HG03575 (cell line): Measurements from ENCODE around the gene PRIM2.
"Not testable (repeated sequence)": the region's sequence is repeated elsewhere in the genome, so short reads cannot be mapped to it uniquely, and the experiment has no call there.

Experiments
- ATAC-seq: cut with Tn5 transposase; IDR thresholded peaks from one replicate; pipeline ENCODE4 v1.9.1; 2021; ENCODE audit not compliant: unreplicated experiment, insufficient number of reproducible peaks, low FRiP score; ENCODE audit errors: extremely low read depth

PRIM2 gene

DNA sequence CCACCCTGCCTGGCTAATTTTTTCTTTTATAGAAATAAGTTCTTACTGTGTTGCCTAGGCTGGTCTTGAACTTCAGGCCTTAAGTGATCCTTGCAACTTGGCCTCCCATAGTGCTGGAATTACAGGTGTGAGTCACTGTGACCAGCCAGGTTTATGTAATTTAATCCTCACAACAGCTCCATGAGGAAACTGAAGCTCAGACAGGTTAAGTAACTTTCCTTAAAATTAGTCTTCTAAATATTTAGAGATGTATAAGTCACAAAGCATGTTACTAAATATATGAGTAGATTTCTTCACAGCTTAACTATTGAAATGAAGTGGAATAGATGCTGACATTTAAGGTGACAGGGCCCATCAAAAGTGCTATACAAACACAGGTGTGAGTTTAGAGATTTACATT lies 30.2 kb downstream of the PRIM2 start:
- not testable (repeated sequence) for ATAC-seq

DNA sequence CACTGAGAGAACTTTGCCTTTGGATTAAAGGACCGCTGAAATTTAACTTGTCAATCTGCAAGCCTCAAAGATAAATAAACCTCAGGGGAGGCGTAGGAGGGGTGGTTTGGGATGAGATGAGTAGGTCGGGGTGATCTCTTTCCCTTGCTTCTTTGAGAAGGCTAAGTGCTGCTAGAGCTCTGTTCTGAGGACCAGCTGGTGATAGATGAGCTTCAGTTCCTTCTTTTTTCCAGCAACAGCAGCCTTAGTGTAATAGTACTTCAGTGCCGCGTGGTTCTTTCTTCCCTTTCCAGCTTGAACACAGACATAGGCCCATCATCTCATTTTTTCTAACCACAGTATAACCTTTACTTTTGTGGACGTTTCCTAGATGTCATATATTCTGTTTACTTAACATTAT lies 33.0 kb downstream of the PRIM2 start:
- peak; percentile 57 for ATAC-seq

DNA sequence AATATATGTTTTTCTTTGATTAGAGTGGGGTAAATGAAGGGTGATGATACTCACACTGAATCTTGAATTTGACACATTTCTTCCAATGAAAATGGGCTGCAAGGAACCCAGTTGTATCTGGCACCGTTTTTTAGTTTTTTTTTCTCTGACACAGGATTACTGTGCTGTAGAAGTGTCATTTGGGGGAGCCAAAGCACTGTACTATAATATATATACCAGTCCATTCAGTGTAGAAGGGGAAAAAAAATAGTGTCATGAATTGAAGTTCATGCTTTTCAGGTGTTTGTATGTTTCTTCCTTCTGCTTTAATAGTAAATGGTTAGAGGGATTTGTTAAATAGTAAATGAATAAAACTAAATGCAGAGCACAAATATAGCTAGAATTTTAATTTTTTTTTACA lies 35.2 kb downstream of the PRIM2 start:
- ATAC-seq, result not testable (repeated sequence)

DNA sequence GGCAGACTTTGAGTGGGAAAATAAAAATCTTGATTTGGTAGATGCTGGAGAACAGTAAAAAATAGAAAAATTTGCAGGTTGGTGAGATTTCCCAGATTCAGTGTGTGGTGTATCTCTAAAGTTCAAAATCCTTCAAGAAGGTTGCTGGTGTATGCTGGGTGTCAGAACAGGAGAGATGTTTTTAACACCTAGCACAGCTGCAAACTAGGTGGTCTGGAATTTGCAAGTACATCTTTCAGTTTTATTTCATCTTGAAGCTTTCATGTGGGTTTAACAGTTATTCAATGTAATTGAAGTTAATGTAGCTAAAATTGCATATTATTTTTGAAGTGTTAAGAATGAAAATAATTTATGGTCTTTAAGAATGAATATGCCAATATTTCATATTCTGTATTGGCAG lies 40.9 kb downstream of the PRIM2 start:
- ATAC-seq, result not testable (repeated sequence)

DNA sequence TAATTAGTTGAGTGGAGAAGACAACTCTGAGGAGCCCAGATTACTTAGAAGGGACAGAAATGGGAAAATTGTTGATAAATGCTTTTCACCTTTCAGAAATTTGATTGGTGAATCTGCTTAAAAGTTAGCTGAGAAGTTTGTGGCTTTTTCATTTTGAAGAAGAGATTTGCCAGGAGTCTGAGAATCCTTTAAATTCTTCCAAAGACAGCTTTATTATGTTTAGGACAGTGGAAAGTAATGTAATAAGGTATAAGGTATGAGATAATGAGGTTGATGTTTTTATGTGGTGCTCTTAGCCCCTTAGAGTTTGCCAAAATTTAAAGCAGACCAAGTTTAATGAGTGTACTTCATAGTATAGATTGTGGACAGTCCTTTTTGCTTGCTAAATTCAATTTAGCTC lies 42.3 kb downstream of the PRIM2 start:
- ATAC-seq, result not testable (repeated sequence)

DNA sequence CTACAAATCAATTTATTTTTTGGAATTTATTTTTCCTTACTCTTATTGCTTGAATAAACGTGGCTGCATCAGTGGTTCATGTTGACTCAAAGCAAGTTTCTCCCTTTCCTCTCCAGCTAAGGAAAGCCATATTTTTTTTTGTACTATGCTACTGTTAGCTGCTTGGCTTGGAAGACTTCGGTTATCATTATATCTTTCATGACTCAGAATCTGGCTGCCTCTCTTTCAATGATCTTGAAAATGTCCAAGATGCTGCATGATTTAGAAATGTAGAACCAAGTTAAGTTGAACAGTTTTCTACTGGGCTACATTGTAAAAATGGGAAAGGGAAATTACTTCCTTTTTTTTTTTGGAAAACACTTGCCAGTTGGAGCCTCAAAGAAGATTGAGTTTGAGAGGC lies 44.9 kb downstream of the PRIM2 start:
- ATAC-seq, result not testable (repeated sequence)

DNA sequence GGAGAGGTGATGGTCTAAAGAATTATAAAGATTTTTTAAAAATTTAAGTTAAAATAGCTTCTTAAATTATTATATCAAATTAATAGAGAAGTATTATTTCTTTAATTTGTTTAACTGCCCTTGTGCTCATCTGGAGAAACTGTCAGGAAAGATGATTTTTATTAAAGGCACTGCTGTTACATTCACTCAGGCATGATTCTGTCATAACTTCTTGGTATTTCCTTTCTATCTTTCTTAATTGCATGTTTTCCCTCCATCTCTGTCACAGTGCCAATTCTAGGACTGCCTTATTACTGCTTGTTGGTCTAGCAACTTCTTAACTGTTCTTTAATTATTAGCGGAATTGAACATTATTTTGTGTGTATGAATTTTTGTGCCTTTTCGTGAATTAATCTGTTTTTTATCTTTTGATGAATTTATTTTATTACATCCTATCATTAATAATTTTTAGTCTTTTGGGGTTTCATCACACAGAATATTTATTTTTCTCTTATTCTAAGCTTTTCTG lies 47.7 kb downstream of the PRIM2 start:
- ATAC-seq, result not testable (repeated sequence)

DNA sequence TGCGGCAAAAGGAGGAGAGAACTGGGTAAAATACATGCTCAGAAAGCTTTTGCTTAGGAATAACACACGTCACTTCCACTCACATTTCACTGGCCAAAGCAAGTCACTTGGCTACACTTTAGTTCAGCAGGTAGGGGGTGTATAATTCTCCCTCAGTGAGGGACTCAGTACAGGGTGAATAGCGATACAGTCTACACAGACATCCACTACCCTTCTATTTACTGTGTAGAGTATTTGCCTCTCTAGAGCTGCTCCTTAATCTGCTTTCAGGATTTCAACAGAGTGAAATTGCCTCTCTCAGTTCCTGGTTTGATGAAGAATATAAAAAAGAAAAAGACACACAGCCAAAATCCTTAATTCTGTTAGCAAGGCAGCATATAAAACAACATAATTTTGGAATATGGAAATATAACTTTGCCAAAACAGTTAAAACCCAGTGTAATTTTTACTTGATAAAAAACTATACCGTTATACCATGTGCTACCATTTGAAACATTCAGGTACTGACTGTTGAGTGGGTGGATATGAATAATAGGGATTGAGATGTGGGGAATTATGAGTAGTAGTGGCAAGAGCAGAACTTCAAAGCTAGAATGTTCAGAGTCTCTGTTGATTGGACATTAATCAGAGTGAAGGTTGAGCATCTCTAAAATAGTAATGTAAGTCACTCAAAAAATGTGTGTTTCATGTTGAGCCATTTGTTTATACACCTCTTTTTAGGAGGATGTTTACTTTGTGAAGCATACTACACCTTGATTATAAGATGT lies 51.7 kb downstream of the PRIM2 start:
- ATAC-seq, result not testable (repeated sequence)

DNA sequence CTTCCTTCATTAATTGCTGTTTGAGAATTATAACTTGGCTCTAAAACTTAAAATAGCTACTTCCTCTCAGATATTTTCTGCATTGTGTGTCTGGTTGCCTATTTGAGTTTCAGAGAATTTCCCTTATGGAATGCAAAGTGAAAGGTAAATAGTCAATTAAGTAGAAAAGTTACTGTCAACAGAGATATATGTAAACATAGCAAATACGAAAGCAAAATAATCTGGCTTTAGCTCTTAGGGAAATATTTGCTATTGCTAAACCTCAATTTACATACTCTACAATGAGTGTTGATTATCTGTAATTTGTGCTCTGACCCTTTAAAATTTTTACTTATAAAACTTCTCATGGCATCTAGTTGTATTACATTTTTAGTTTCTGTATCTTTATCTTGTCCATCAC lies 54.3 kb downstream of the PRIM2 start:
- ATAC-seq, result not testable (repeated sequence)

DNA sequence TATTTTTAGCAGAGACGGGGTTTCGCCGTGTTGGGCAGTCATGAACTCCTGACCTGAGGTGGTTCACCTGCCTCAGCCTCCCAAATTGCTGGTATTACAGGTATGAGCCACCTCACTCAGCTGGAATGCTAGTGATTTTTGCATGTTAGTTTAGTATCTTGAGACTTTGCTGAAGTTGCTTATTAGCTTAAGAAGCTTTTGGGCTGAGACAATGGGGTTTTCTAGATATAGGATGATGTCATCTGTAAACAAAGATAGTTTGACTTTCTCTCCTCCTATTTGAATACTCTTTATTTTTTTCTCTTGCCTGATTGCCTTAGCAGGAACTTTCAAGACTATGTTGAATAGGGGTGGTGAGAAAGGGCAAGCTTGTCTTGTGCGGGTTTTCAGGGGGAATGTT lies 57.3 kb downstream of the PRIM2 start:
- not testable (repeated sequence) for ATAC-seq

DNA sequence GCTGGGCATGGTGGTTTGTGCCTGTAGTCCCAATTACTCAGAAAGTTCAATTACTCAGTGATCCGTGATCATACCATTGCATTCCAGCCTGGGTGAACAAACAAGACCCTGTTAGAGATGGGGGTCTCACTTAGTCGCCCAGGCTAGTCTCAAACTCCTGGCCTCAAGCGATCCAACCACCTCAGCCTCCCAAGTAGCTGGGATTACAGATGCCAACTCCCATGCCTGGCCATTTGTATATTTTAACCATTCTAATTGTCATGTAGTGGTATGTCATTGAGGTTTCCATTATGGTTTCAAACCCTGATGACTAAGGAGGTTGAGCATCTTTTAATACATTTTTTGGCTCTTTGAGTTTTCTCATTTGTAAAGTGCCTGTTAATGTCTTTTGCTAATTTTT lies 58.7 kb downstream of the PRIM2 start:
- ATAC-seq, result not testable (repeated sequence)

DNA sequence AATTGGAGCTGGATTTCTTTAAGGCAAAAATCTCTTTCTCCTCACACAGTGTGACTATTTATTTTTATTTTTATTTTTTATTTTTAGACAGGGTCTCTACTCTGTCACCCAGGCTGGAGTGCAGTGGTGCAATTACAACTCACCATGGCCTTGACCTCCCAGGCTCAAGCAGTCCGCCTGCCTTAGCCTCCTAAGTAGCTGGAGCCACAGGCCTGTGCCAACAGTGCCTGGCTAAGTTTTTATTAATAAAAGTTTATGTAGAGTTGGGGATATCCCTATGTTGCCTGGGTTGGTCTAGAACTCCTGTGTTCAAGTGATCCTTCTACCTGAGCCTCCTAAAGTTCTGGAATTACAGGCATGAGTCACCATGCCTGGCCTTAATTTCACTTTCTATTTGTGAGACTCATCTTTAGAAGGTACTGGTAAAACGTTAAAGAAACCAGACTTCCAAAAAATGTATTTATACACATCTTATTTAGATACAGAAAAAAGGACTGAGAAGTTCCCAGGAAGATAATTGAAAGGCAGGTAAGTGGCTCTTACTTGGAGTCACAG lies 71.7 kb downstream of the PRIM2 start:
- ATAC-seq, result not testable (repeated sequence)

DNA sequence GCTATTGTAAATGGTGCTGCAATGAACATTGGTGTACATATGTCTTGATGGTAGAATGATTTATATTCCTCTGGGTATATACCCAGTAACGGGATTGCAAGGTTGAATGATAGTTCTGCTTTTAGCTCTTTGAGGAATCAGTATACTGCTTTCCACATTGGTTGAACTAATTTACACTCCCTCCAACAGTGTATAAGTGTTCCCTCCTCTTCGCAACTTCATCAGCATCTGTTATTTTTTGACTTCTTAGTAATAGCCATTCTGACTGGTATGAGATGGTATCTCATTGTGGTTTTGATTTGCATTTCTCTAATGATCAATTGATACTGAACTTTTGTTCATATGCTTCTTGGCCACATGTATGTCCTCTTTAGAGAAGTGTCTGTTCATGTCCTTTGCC lies 73.4 kb downstream of the PRIM2 start:
- not testable (repeated sequence) for ATAC-seq

DNA sequence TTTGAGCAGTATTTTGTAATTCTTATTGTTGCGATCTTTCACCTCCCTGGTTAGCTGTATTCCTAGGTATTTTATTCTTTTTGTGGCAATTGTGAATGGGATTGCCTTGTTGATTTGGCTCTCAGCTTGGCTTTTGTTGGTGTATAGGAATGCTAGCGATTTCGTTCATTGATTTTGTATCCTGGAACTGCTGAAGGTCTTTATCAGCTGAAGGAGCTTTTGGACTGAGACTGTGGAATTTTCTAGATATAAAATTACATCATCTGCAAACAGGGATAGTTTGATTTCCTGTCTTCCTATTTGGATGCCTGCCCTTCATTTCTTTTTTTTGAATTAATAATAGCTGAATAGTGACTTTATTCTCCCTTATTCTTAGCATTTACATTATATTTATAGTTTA lies 74.6 kb downstream of the PRIM2 start:
- not testable (repeated sequence) for ATAC-seq

DNA sequence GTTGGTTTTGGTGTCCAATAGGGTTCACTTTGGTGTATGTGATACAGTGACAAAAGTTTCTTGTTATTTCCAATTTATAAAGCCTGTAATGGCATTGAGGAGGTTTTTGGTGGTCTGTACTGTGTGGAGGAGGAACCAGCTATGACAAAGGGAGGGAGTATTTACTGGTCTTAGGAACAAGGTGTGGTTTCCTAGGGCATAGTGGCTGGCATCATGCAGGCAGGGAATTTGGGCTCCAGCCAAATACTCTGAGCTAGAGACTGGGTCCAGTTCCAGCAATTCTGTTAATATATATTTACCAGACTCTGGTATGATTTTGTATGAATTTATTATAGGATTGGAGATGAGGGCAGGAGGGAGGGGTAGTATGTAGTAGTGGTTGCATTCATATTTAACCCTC lies 101.9 kb downstream of the PRIM2 start:
- ATAC-seq, result not testable (repeated sequence)

DNA sequence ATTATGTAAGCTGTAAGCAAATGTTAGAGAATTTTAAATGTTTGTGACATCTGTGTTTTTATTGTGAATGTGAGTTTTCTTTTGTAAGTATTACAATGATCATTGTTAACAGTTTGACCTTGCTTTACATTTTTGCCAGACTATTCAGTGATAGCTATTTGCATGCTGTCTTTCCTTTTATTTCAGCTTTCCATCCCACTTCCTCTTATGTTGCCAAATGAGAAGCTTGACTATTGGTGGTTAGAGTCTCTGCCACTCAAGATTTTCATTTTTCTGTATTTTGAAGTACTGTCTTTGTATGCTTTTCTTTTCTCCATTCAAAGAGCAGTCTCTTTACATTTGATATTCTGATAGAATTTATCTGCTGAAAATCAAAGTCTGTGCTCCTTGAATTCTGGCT lies 104.1 kb downstream of the PRIM2 start:
- no peak for ATAC-seq

DNA sequence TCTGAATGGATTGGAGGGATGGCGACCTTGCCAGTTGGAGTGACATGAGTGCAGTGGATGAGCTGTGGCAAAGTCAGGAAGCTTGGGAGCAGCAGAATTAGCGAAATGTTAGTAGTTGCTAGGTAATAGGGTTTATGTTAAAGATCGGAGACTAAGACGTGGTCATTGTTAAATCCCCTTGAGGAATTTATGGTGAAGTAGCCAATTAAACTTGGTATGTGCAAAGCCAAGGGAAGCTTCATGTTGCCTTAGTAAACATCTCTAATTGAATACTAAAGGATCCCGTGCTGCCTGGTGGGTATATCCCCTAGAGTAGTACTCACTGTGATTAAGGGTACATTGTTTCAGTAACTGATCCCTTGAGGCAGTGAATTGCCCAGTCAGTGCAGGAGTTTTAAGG lies 106.0 kb downstream of the PRIM2 start:
- no peak for ATAC-seq

DNA sequence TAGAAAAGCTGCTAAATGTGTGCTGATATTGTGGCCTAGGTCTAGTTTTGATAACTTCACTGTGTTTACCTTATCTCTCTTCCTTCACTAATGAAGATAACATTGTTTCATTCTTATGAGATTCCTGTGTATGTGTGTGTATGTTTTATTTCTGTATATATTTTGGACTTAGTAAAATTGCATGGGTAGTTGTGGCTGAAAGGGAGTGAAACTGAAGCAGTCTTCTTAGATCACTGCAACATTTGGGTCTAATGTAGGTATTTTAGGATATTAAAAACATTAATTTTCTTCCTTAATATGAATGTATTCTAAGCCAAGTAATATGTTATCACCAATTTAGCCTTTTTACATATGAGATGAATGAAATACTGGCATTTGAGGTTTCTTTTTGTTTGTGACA lies 114.3 kb downstream of the PRIM2 start:
- not testable (repeated sequence) for ATAC-seq

DNA sequence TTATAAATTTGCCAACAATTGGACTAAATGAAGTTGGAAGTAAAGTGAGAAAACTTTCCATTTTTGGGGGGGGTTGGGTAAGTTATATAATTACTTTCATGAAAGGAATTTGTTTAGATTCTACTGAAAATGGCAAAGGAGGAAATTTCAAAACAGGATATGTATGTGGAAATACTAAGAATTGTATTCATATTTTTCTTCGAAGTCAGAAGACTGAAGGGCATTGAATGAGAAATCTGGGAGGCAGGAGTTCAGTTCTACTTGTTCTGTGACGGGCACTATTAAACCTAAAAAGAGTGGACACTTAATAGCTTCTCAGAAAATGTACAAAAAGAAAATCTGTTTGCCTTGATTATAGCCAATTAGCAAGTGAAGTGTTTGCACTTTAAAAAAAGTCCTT lies 114.7 kb downstream of the PRIM2 start:
- ATAC-seq, result no peak

DNA sequence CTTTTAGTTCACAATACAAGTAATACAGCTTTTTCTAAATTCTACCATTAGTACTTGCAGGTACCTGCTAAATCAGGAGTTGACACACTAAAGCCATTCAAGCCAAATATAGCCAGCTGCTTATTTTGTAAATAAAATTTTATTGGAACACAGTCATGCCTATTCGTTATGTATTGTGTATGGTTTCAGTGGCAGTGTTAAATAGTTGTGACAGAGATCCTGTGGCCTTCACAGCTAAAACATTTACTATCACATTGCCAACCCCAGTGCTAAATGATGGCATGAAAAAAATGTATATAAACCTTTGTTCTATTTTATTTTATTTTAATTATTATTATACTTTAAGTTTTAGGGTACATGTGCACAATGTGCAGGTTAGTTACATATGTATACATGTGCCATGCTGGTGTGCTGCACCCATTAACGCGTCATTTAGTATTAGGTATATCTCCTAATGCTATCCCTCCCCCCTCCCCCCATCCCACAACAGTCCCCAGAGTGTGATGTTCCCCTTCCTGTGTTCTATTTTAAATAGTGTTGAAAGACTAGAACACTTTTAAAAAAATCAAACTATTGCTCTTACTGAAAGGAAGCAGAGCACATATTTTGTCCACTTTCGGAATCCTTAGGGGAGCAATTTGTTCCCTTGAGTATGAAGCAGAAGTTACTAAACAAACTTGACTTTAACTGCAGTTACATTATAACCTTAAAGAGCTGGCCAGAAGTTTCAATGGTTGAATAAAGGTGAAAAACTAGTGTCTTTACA lies 115.7 kb downstream of the PRIM2 start:
- ATAC-seq, result no peak
